DOHH2 (cell line): Measurements from ENCODE around the gene ABCD2.

ENCODE experiments used
- H3F3A ChIP-seq: fragments of 200-600 bp; sonication (generic), shearing (Covaris generic); 2 replicates; pipeline ENCODE4 v1.6.0; 2016; ENCODE audit warnings: antibody characterized with exemption, mild to moderate bottlenecking; ENCODE audit not compliant: control insufficient read depth, insufficient read depth
- H3K27ac ChIP-seq: fragments of 200-600 bp; sonication (generic); 2 replicates; pipeline ENCODE4 v1.5.1; 2014; ENCODE audit warnings: low read depth, mild to moderate bottlenecking, low read length, moderate library complexity
- H3K27me3 ChIP-seq: fragments of 200-600 bp; sonication (generic); 2 replicates; pipeline ENCODE4 v1.6.1; 2014; ENCODE audit warnings: mild to moderate bottlenecking, low read length, mixed read lengths; ENCODE audit not compliant: control insufficient read depth
- H3K36me3 ChIP-seq: fragments of 200-600 bp; sonication (generic); 2 replicates; pipeline ENCODE4 v1.6.1; 2014; ENCODE audit warnings: mild to moderate bottlenecking, low read length, moderate library complexity, mixed read lengths; ENCODE audit not compliant: control insufficient read depth
- H3K4me1 ChIP-seq: fragments of 200-600 bp; sonication (generic); 2 replicates; pipeline ENCODE4 v1.6.1; 2014; ENCODE audit warnings: mild to moderate bottlenecking, low read length, mixed read lengths; ENCODE audit not compliant: control insufficient read depth
- H3K4me2 ChIP-seq: fragments of 200-600 bp; sonication (generic); 2 replicates; pipeline ENCODE4 v1.6.0; 2014; ENCODE audit warnings: mild to moderate bottlenecking, low read length, moderate library complexity
- H3K4me3 ChIP-seq: fragments of 200-600 bp; sonication (generic); 2 replicates; pipeline ENCODE4 v1.5.1; 2014; ENCODE audit warnings: mild to moderate bottlenecking, low read length, mixed read lengths
- H3K79me2 ChIP-seq: fragments of 200-600 bp; sonication (generic); 2 replicates; pipeline ENCODE4 v1.6.1; 2014; ENCODE audit warnings: mild to moderate bottlenecking, low read length, mixed read lengths; ENCODE audit not compliant: control insufficient read depth
- H3K9me2 ChIP-seq: fragments of 200-600 bp; sonication (generic); replicated peaks from 2 replicates; pipeline ENCODE4 v1.6.1; 2014; ENCODE audit warnings: mild to moderate bottlenecking, low read length, mixed read lengths; ENCODE audit not compliant: control insufficient read depth
- H3K9me3 ChIP-seq: fragments of 200-600 bp; sonication (generic); 2 replicates; pipeline ENCODE4 v1.6.1; 2014; ENCODE audit warnings: antibody characterized with exemption, low read length, mixed read lengths; ENCODE audit not compliant: control insufficient read depth, insufficient read depth
- H4K20me1 ChIP-seq: fragments of 200-600 bp; sonication (generic); 2 replicates; pipeline ENCODE4 v1.6.0; 2014; ENCODE audit warnings: low read depth, mild to moderate bottlenecking, antibody characterized with exemption, low read length, moderate library complexity; ENCODE audit not compliant: control insufficient read depth, insufficient read depth
- EZH2phosphoT487 ChIP-seq: fragments of 200-600 bp; sonication (generic); IDR thresholded peaks from 2 replicates; pipeline ENCODE4 v1.6.1; 2017; ENCODE audit warnings: borderline replicate concordance, mild to moderate bottlenecking, antibody characterized with exemption, low read length, moderate library complexity, mixed read lengths
- TF ChIP-seq, protein P1 (sequence below): fragments of 200-600 bp; sonication (generic); IDR thresholded peaks from one replicate; pipeline ENCODE4 v1.5.1; 2014; ENCODE audit warnings: antibody characterized with exemption, mild to moderate bottlenecking, low read depth, low read length; ENCODE audit not compliant: poor library complexity, severe bottlenecking

The ABCD2 gene

DNA sequence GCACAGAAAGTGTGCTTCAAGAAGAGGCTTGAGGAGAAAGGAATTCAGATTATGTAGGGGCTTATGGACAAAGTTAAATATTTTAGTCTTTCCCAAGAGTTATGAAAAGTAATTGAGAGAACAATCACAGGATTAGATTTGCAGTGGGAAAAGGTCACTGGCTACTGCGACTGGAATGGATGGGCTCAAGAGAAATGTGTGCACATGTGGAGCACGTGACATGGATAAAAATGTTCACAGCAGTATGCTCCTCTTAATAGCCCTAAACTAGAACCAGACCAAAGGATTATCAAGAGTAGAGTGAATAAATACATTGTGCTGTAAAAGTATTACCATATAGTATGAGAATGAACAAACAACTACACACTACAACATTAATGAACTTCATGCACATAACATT, 78.1 kb downstream of the ABCD2 start:
- Histone ChIP-seq H3K4me1 (no peaks in the 10 kb centered on the region), H3K9me3 (no peaks in the 10 kb centered on the region)

DNA sequence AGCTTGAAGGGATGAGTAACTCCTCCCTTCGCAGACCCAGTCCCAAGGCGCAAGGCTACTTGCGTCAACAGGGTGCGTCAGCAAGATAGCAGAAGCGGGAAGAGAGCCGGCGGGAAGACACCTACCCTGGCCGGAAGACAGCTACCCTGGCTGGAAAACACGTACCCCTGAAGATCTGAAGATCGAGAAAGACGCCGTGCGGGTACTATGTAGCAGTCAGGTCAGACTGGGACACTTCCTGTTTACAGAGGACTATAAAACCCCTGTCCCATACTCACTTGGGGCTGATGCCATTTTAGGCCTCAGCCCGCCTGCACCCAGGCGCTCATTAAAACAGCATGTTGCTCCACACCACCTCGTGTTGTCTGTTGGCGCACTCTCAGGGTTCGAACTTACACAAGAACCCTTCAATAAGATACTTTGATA, 80.9 kb downstream of the ABCD2 start:
- Histone ChIP-seq H3F3A (no peaks in the 10 kb centered on the region), H3K4me3 (no peak overlapping the region), H3K9me2 (no peaks in the 10 kb centered on the region), H3K27ac (no peak overlapping the region), H3K79me2 (no peaks in the 10 kb centered on the region), H3K36me3 (no peaks in the 10 kb centered on the region), H4K20me1 (no peaks in the 10 kb centered on the region), H3K4me2 (no peak overlapping the region), H3K9me3 (no peaks in the 10 kb centered on the region), H3K27me3 (no peaks in the 10 kb centered on the region), H3K4me1 (no peaks in the 10 kb centered on the region)
- no peak for TF ChIP-seq EZH2phosphoT487
- TF ChIP-seq, protein P1, sequence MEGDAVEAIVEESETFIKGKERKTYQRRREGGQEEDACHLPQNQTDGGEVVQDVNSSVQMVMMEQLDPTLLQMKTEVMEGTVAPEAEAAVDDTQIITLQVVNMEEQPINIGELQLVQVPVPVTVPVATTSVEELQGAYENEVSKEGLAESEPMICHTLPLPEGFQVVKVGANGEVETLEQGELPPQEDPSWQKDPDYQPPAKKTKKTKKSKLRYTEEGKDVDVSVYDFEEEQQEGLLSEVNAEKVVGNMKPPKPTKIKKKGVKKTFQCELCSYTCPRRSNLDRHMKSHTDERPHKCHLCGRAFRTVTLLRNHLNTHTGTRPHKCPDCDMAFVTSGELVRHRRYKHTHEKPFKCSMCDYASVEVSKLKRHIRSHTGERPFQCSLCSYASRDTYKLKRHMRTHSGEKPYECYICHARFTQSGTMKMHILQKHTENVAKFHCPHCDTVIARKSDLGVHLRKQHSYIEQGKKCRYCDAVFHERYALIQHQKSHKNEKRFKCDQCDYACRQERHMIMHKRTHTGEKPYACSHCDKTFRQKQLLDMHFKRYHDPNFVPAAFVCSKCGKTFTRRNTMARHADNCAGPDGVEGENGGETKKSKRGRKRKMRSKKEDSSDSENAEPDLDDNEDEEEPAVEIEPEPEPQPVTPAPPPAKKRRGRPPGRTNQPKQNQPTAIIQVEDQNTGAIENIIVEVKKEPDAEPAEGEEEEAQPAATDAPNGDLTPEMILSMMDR, result no peak

More for the DNA sequence above, 78.1 kb downstream of the ABCD2 start:
- no peak overlapping the region for H3K27ac ChIP-seq
- no peaks in the 10 kb centered on the region for H3K9me2 ChIP-seq
- H3F3A ChIP-seq, result no peaks in the 10 kb centered on the region
- no peak overlapping the region for H3K4me2 ChIP-seq
- H3K79me2 ChIP-seq, result no peaks in the 10 kb centered on the region
- TF ChIP-seq, protein P1, result no peak
- TF ChIP-seq EZH2phosphoT487, result no peak
- no peaks in the 10 kb centered on the region for H4K20me1 ChIP-seq
- H3K27me3 ChIP-seq, result no peaks in the 10 kb centered on the region
- no peak overlapping the region for H3K4me3 ChIP-seq
- no peaks in the 10 kb centered on the region for H3K36me3 ChIP-seq

DNA sequence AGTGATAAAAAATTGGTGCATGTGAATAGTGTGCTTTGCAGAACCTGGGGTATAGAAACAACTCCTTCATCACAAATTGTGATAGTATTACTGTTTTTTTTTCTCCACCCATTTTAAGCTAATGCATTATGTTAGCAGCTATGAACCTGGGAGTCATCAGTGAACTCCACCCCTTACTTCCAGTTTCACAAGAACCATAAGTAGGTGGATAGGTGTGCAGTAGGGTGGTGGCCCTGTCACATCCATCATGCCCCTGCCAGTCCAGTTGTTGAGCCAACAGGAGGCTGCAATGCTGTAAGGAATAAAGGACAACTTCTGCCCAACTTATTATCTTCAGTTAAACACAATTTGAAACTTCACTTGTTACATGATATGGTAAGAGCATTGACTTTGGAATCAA, 85.7 kb downstream of the ABCD2 start:
- no peaks in the 10 kb centered on the region for H3K9me3 ChIP-seq
- H3K4me2 ChIP-seq, result no peak overlapping the region
- no peaks in the 10 kb centered on the region for H3K9me2 ChIP-seq
- H3F3A ChIP-seq, result no peaks in the 10 kb centered on the region
- H3K27me3 ChIP-seq, result no peaks in the 10 kb centered on the region
- H3K4me1 ChIP-seq, result no peaks in the 10 kb centered on the region
- TF ChIP-seq EZH2phosphoT487, result no peak
- TF ChIP-seq, protein P1, result no peak
- H3K79me2 ChIP-seq, result no peaks in the 10 kb centered on the region
- H3K4me3 ChIP-seq, result no peak overlapping the region
- no peak overlapping the region for H3K27ac ChIP-seq
- no peaks in the 10 kb centered on the region for H3K36me3 ChIP-seq
- no peaks in the 10 kb centered on the region for H4K20me1 ChIP-seq

DNA sequence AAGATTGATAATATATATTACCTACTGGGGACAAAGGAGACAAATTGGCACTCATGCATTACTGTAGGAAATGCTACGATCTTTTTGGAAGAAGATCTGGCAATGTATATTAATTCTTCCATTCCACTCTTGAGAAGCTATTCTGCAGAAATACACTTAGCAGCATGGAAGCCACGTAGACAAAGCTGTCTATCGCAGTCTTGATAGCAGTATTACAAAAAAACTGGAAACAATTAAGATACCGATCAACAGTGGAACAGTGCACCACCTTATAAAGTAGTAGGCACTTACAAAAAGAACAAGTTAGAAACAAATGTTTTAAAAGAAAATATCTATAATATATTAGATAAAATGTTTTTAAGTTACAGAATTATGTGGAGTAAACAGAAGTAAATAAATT, 87.2 kb downstream of the ABCD2 start:
- H3K79me2 ChIP-seq, result no peaks in the 10 kb centered on the region
- no peaks in the 10 kb centered on the region for H4K20me1 ChIP-seq
- TF ChIP-seq, protein P1, result no peak
- no peak for TF ChIP-seq EZH2phosphoT487

More for the DNA sequence above, 87.2 kb downstream of the ABCD2 start:
- Histone ChIP-seq H3K36me3 (no peaks in the 10 kb centered on the region), H3K4me3 (no peak overlapping the region), H3K4me1 (no peaks in the 10 kb centered on the region), H3K9me2 (no peaks in the 10 kb centered on the region), H3K27me3 (no peaks in the 10 kb centered on the region), H3K4me2 (no peak overlapping the region), H3F3A (no peaks in the 10 kb centered on the region), H3K27ac (no peak overlapping the region), H3K9me3 (no peaks in the 10 kb centered on the region)
